ENCODE results near the gene ACBD6. TPM values are rescaled to one million over a fixed set of nuclear protein-coding genes. Genes with fewer than 3 reads are reported as not detected.

Gene ACBD6
- total and polyA plus RNA-seq, 2 donors (not counting 1 experiment from before 2014, with no cell fraction given), result 52.9 to 80.9 TPM

DNA sequence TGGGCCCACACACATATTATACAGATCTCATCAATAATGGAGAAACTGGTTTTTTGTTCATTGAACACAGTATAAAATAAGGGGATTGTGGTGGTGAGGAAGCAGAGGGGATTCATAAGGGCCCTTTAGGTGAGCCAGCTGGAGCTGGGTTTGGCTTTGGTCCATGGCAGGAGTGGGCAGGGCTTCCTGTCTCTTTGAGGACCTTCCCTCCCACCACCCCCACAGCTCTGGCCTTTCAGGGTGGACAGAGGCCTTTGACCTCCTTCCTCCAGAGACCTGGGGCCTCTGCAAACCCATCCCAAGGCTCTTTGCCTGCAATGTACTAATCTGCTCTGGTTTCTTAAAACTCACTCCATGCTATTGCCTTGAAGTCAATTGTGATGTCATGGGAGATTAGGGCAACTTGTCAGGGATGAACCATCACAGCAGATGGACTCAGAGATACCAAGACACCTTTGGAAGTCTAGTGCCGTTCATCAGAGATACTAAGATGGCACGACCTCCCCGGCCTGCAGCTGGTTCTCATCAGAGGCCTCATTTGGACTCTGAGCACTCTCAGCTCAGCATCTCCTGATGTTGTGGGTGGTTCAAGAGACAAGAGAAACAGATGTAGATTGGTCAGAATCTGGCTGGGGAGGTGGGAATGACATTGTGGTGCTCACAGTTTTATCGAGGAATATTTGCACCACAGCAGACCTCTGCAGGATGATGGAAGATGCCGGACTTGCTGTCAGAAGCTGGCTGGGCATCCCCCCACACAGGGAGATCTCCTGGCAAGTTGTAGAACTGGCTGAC lies 234.4 kb downstream of the ACBD6 start:
- Histone ChIP-seq H3K9me3 (ENCODE audit: control extremely low read depth in 1 of 3, control insufficient read depth in 2 of 3, insufficient read depth in 1 of 3, low read length in 2 of 3) (no peaks in the 10 kb centered on the region), H3K79me2 (ENCODE audit: control insufficient read depth, insufficient read depth, low read length) (no peaks in the 10 kb centered on the region), H2AFZ (ENCODE audit: insufficient read depth, low read depth, low read length, poor library complexity, severe bottlenecking) (no peak overlapping the region), H3K4me3 (ENCODE audit: control extremely low read depth in 1 of 5, extremely low read depth in 1 of 5, insufficient read depth in 1 of 5, low read depth in 2 of 5, low read length in 4 of 5) (no peak overlapping the region), H3K4me1 (ENCODE audit: control insufficient read depth in 2 of 2, insufficient read depth in 2 of 2, low read length in 2 of 2) (no peaks in the 10 kb centered on the region), H3K4me2 (replicated peaks; ENCODE audit: low read depth, low read length, poor library complexity, severe bottlenecking) (no peak overlapping the region), H3K36me3 (replicated peaks in 1 of 2; ENCODE audit: control extremely low read depth in 1 of 2, control insufficient read depth in 1 of 2, extremely low read depth in 1 of 2, insufficient read depth in 2 of 2, low read length in 1 of 2) (no peaks in the 10 kb centered on the region), H4K20me1 (ENCODE audit: control insufficient read depth, insufficient read depth, low read length, poor library complexity, severe bottlenecking) (no peaks in the 10 kb centered on the region), H3K9ac (ENCODE audit: low read length) (no peak overlapping the region), H3K27me3 (replicated peaks in 1 of 4; ENCODE audit: control extremely low read depth in 1 of 4, control insufficient read depth in 3 of 4, insufficient read depth in 4 of 4, low read length in 3 of 4) (no peaks in the 10 kb centered on the region), H3K27ac (ENCODE audit: low read length in 2 of 2) (no peak overlapping the region)
- ChIA-PET POLR2A (no interaction called here), CTCF (no interaction called here)
- H3K4me1 Mint-ChIP-seq, result no peaks in the 10 kb centered on the region
- H3K27me3 Mint-ChIP-seq, result no peaks in the 10 kb centered on the region
- ATAC-seq (ENCODE audit: low read depth) (no peak), DNase-seq (no peak)
- no peak for TF ChIP-seq EZH2 (IDR thresholded peaks at IDR 0.05; ENCODE audit: borderline replicate concordance, insufficient read depth, low read depth, low read length, poor library complexity, severe bottlenecking)
- TF ChIP-seq, protein P1, sequence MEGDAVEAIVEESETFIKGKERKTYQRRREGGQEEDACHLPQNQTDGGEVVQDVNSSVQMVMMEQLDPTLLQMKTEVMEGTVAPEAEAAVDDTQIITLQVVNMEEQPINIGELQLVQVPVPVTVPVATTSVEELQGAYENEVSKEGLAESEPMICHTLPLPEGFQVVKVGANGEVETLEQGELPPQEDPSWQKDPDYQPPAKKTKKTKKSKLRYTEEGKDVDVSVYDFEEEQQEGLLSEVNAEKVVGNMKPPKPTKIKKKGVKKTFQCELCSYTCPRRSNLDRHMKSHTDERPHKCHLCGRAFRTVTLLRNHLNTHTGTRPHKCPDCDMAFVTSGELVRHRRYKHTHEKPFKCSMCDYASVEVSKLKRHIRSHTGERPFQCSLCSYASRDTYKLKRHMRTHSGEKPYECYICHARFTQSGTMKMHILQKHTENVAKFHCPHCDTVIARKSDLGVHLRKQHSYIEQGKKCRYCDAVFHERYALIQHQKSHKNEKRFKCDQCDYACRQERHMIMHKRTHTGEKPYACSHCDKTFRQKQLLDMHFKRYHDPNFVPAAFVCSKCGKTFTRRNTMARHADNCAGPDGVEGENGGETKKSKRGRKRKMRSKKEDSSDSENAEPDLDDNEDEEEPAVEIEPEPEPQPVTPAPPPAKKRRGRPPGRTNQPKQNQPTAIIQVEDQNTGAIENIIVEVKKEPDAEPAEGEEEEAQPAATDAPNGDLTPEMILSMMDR (IDR thresholded peaks at IDR 0.05), result no peak
- intact Hi-C loops (cut with micrococcal nuclease), result no loop called here
- H3K4me3 Mint-ChIP-seq, result no peak overlapping the region
- H3K9me3 Mint-ChIP-seq (ENCODE audit: insufficient read depth), result no peaks in the 10 kb centered on the region
- 94% methylated on average over 4 of the region's 5 CpGs for WGBS (ENCODE audit: insufficient coverage)
- H3K27ac Mint-ChIP-seq, result no peak overlapping the region

DNA sequence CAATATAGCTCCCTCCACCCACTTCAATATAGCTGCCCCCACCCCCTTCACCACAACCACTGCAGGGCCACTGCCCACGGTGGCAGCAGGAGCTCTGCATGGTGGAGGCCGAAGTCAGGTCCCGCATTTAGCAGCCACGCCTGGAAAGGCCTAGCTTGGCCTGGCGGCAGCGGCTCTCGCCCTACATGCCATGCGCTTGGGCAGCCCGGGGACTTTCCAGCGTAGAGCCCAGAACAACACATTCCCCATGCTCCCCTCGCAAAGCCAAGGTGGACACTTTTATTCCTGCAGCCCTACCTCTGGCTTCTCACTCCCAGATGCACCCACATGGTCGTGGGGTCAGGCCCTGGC lies 235.2 kb downstream of the ACBD6 start:
- H3K4me3 Mint-ChIP-seq, result no peak overlapping the region
- intact Hi-C loops (cut with micrococcal nuclease), result no loop called here
- no peak for ATAC-seq (ENCODE audit: low read depth)
- Histone ChIP-seq H2AFZ (ENCODE audit: insufficient read depth, low read depth, low read length, poor library complexity, severe bottlenecking) (no peak overlapping the region), H3K9ac (ENCODE audit: low read length) (no peak overlapping the region), H3K36me3 (replicated peaks in 1 of 2; ENCODE audit: control extremely low read depth in 1 of 2, control insufficient read depth in 1 of 2, extremely low read depth in 1 of 2, insufficient read depth in 2 of 2, low read length in 1 of 2) (no peaks in the 10 kb centered on the region), H4K20me1 (ENCODE audit: control insufficient read depth, insufficient read depth, low read length, poor library complexity, severe bottlenecking) (no peaks in the 10 kb centered on the region), H3K4me2 (replicated peaks; ENCODE audit: low read depth, low read length, poor library complexity, severe bottlenecking) (no peak overlapping the region), H3K79me2 (ENCODE audit: control insufficient read depth, insufficient read depth, low read length) (no peaks in the 10 kb centered on the region), H3K4me3 (ENCODE audit: control extremely low read depth in 1 of 5, extremely low read depth in 1 of 5, insufficient read depth in 1 of 5, low read depth in 2 of 5, low read length in 4 of 5) (no peak overlapping the region), H3K27ac (ENCODE audit: low read length in 2 of 2) (no peak overlapping the region), H3K4me1 (ENCODE audit: control insufficient read depth in 2 of 2, insufficient read depth in 2 of 2, low read length in 2 of 2) (no peaks in the 10 kb centered on the region), H3K9me3 (ENCODE audit: control extremely low read depth in 1 of 3, control insufficient read depth in 2 of 3, insufficient read depth in 1 of 3, low read length in 2 of 3) (no peaks in the 10 kb centered on the region), H3K27me3 (replicated peaks in 1 of 4; ENCODE audit: control extremely low read depth in 1 of 4, control insufficient read depth in 3 of 4, insufficient read depth in 4 of 4, low read length in 3 of 4) (no peaks in the 10 kb centered on the region)
- H3K9me3 Mint-ChIP-seq (ENCODE audit: insufficient read depth), result no peaks in the 10 kb centered on the region
- H3K27ac Mint-ChIP-seq, result no peak overlapping the region
- ChIA-PET POLR2A (no interaction called here), CTCF (no interaction called here)
- H3K4me1 Mint-ChIP-seq, result no peaks in the 10 kb centered on the region
- H3K27me3 Mint-ChIP-seq, result no peaks in the 10 kb centered on the region
- no peak for DNase-seq
- no peak for TF ChIP-seq EZH2 (IDR thresholded peaks at IDR 0.05; ENCODE audit: borderline replicate concordance, insufficient read depth, low read depth, low read length, poor library complexity, severe bottlenecking)
- TF ChIP-seq, protein P1 (IDR thresholded peaks at IDR 0.05), result no peak
- 94% methylated on average over 12 of the region's 12 CpGs for WGBS (ENCODE audit: insufficient coverage)

Measured in B cell (primary cell).